GM06990 (cell line): Measurements from ENCODE around the gene MTHFSD.

ENCODE experiments used
- DNase-seq: peaks from one replicate; pipeline ENCODE4 v3.0.0-alpha.2; 2011; ENCODE audit not compliant: insufficient read length; ENCODE audit errors: extremely low read depth
- H3K27me3 ChIP-seq: replicated peaks from 2 replicates; pipeline ENCODE4 v1.6.0; 2011; ENCODE audit warnings: low read length; ENCODE audit not compliant: control insufficient read depth, insufficient read depth
- H3K36me3 ChIP-seq: 2 replicates; pipeline ENCODE4 v1.5.1; 2011; ENCODE audit warnings: low read length; ENCODE audit not compliant: control insufficient read depth, insufficient read depth
- H3K4me3 ChIP-seq: replicated peaks from 2 replicates; pipeline ENCODE4 v1.5.1; 2011; ENCODE audit warnings: low read depth, mild to moderate bottlenecking, control low read depth, low read length
- TF ChIP-seq, protein P1 (sequence below): IDR thresholded peaks from 2 replicates; pipeline ENCODE4 v1.5.1; 2011; ENCODE audit warnings: low read length, control low read depth, mild to moderate bottlenecking, inconsistent platforms; ENCODE audit not compliant: insufficient read depth, poor library complexity, severe bottlenecking

Gene MTHFSD

DNA sequence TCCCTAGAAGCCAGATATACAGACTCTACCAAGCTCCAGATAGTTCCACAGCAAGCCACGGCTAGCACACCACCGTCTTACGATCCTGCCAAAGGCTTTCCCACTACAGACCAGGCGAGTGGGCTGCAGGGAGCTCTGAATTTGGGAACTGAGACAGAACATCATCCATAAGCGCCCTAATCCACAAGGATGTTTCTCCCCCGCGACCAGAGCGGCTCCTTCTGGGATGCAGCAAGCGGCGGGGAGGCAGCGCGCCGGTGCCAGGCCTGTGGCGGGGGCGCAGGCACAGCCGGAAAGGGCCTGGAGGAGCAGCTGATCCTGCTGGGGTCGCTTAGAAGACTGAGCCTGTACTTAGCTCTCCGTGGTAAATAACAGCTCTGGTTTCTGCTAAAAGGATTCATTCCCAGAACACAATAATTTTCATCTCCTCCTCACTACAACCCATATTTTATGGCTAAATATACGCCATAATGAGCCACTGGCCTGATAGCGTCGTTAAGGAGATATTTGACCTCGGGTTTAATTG, 60.9 kb downstream of the MTHFSD start:
- Histone ChIP-seq H3K4me3 (no peak overlapping the region), H3K27me3 (no peaks in the 10 kb centered on the region; the same call in 1 of the 2 replicates), H3K36me3 (no peaks in the 10 kb centered on the region)
- DNase-seq: no peak
- TF ChIP-seq, protein P1, sequence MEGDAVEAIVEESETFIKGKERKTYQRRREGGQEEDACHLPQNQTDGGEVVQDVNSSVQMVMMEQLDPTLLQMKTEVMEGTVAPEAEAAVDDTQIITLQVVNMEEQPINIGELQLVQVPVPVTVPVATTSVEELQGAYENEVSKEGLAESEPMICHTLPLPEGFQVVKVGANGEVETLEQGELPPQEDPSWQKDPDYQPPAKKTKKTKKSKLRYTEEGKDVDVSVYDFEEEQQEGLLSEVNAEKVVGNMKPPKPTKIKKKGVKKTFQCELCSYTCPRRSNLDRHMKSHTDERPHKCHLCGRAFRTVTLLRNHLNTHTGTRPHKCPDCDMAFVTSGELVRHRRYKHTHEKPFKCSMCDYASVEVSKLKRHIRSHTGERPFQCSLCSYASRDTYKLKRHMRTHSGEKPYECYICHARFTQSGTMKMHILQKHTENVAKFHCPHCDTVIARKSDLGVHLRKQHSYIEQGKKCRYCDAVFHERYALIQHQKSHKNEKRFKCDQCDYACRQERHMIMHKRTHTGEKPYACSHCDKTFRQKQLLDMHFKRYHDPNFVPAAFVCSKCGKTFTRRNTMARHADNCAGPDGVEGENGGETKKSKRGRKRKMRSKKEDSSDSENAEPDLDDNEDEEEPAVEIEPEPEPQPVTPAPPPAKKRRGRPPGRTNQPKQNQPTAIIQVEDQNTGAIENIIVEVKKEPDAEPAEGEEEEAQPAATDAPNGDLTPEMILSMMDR: no peak

DNA sequence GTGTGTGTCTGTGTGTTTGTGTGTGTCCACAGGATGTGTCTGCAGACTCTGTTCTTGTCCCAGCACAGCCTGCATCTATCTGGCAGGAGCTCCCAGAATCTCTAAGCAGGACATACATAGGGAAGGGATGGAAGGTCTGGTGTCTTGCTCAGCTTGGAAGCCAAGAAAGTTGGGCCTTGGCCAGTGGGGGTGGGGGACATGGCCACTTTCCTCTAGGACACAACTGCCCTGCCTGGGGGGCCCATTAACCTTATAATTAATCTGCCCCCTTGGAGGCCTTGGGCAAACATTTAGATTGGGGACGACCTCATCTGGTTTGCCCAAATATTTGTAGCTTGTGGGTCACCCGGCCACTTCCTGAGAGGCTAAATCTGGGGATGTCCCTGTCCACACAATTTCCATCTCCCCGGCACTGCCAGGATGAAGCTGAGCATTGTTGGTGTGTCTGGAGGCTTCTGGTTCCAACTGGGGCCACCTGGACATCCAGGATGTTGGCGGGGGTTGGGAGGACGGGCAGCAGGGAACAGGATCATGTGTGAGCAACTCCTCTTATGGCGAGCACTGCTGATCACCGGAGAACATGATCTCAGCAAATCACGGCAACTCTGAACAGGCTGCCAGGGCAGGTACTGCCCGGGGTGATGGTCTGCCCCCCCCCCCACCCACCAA, 61.9 kb downstream of the MTHFSD start:
- H3K36me3 ChIP-seq: no peaks in the 10 kb centered on the region
- H3K27me3 ChIP-seq: no peaks in the 10 kb centered on the region
- no peak overlapping the region for H3K4me3 ChIP-seq
- DNase-seq: no peak
- TF ChIP-seq, protein P1: no peak

DNA sequence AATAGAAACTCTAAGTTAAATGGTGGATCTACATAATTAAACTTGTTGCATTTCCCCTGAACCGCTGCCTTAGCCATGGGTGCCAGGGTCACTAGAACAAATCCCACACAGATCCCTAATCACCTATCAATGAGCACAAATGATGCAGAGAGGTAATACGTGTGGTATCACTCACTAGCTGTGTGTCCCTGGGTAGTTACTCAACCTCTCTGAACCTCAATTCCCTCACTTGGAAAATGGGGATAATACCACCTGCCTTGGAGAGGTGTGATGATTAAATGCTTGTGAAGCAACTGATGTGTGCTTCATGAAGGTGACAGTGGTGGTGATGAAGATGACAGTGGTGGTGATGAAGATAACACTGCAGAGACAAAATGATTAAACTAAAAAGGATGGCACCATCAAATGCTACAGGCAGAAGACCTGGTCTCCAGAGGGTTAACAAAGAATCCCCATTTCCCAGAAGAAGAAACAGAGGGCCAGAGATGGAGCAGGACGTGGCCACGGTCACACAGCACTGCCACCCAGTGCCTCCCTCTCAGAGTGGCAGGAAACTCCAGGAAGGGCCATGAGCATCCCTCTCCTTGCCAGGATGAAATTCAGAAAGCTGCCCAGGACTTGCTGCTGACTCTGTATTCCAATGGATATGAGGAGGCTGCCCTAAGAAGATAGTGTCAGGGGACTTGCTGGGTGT, 62.6 kb downstream of the MTHFSD start:
- no peaks in the 10 kb centered on the region for H3K27me3 ChIP-seq
- no peak for DNase-seq
- TF ChIP-seq, protein P1: no peak
- no peaks in the 10 kb centered on the region for H3K36me3 ChIP-seq
- H3K4me3 ChIP-seq: no peak overlapping the region

DNA sequence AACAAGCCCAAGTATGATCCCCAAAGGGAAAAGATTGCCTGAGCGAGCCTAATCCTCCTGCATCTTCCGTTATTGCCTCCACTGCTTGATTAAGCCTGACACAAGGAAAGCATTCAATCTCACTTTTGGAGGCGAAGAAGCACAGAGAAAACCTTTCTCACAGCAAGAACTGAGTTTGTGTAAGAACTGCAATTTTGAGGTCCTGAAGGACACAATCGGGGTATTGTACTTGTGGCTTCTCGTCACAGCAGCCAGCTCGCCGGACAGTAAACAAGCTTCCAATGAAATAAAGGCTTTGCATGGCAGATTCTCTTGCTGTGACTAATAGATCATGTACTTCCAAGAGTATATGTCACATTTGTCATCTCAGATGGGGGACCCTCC, 63.4 kb downstream of the MTHFSD start:
- H3K36me3 ChIP-seq: no peaks in the 10 kb centered on the region
- H3K27me3 ChIP-seq: no peaks in the 10 kb centered on the region

DNA sequence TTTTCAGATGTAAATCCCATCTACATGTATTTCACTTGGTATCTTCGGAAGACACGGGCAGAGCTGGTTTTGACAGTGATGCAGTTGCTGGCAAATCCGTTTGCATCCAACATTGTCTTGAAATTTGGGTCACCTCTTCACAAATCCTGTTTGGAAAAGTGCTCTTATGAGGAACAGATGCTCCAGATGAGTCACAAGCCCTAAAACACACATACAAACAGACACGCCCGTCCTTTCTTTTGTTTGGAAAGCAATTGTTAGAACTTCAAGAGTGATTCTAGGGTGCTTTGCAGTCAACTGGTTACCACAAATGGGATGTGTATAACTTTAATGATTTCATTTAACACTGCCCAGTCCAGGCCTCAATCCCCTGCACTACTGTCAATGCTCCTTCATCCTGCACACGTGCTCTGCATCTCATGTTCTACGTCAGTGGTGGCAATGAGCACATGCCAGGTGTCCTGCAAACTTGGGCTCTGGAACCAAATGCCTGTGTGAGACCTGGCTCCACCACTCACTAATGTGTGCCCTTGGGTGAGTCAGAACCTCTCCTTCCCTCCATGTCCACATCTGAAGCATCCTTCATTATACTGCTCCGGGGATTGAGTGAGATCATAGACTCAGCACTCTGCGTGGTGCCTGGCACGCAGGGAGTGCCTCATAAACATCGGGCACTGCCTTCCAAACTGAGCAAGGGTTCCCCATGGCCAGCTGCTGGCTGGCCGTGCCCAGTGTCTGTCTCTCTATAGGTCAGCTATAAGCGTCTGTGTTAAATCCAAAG, 64.0 kb downstream of the MTHFSD start:
- Histone ChIP-seq H3K4me3 (no peak overlapping the region), H3K27me3 (no peaks in the 10 kb centered on the region), H3K36me3 (no peaks in the 10 kb centered on the region)
- DNase-seq: no peak
- TF ChIP-seq, protein P1: no peak

More for the DNA sequence above, 63.4 kb downstream of the MTHFSD start:
- H3K4me3 ChIP-seq: no peak overlapping the region
- no peak for DNase-seq
- TF ChIP-seq, protein P1: no peak
